Activated CD8-positive, alpha-beta T cell treated with anti-CD3 and anti-CD28 coated beads for 36 hours (primary cell): Measurements from ENCODE around the gene ATP2A3. TPM values are rescaled to one million over a fixed set of nuclear protein-coding genes. Genes with fewer than 3 reads are reported as not detected.

Experiments used
- ATAC-seq: fragments of 200-7000 bp; cut with Tn5 transposase; one replicate; pipeline ENCODE4 v1.10.0; 2021; ENCODE audit warnings: mild to moderate bottlenecking, moderate library complexity
- CTCF ChIA-PET: fragments of 350-600 bp; sonication (Branson Sonifier 250); formaldehyde crosslinking; loops from one replicate; lab custom pipeline; 2021; ENCODE audit warnings: antibody characterized with exemption; lab: Charles Lee
- POLR2A ChIA-PET: fragments of 350-600 bp; sonication (Branson Sonifier 250); formaldehyde crosslinking; loops from one replicate; lab custom pipeline; 2021; ENCODE audit warnings: antibody characterized with exemption; lab: Charles Lee
- DNase-seq: peaks from one replicate; pipeline ENCODE4 v3.0.0-alpha.2; 2020
- H3K27ac Mint-ChIP-seq: one replicate; pipeline ENCODE4 v1.8.0; 2021; ENCODE audit warnings: mild to moderate bottlenecking, mixed read lengths
- H3K27me3 Mint-ChIP-seq: one replicate; pipeline ENCODE4 v1.8.0; 2021; ENCODE audit warnings: mixed read lengths
- H3K36me3 Mint-ChIP-seq: one replicate; pipeline ENCODE4 v1.8.0; 2021; ENCODE audit warnings: low read depth, mixed read lengths
- H3K4me1 Mint-ChIP-seq: one replicate; pipeline ENCODE4 v1.8.0; 2021; ENCODE audit warnings: low read depth, mixed read lengths
- H3K4me3 Mint-ChIP-seq: one replicate; pipeline ENCODE4 v1.8.0; 2021; ENCODE audit warnings: mild to moderate bottlenecking, moderate library complexity, mixed read lengths
- H3K9me3 Mint-ChIP-seq: one replicate; pipeline ENCODE4 v1.8.0; 2021; ENCODE audit warnings: mixed read lengths
- CTCF ChIP-seq: fragments of 200-600 bp; IDR thresholded peaks from one replicate; pipeline ENCODE4 v1.8.0; 2022; ENCODE audit warnings: antibody characterized with exemption, mild to moderate bottlenecking
- intact Hi-C: fragments of 100-400 bp; cut with micrococcal nuclease; formaldehyde crosslinking; loops from one replicate; pipeline ENCODE4 v1.10.0; 2022
- total RNA-seq, 2 experiments: library from RNA; stranded (reverse); gene quantifications; one replicate each; pipeline ENCODE4 v1.2.3, GENCODE V29; 2021

The ATP2A3 gene
- total RNA-seq, 2 experiments from 2014 or later: 113 to 117 TPM

GRCh38 chr17:3917391-3917931, 46.8 kb downstream of the ATP2A3 start:
- H3K27me3 Mint-ChIP-seq: no peaks in the 10 kb centered on the region
- DNase-seq (no peak), ATAC-seq (no peak)
- intact Hi-C loops: no loop called here
- TF ChIP-seq CTCF: no peak
- POLR2A ChIA-PET: interaction anchor here (0.8 to 1.5 kb wide), 3 partner anchors 28 to 128 kb away, joined by 3 to 6 read pairs (median 3); partner anchors contain the start of gene ATP2A3
- peaks cover 41% of the 10 kb centered on the region for H3K4me1 Mint-ChIP-seq
- no peak overlapping the region for H3K4me3 Mint-ChIP-seq
- H3K9me3 Mint-ChIP-seq: no peaks in the 10 kb centered on the region
- H3K27ac Mint-ChIP-seq: peak overlapping the region; percentile 84
- CTCF ChIA-PET: interaction anchor here (1.0 to 2.4 kb wide), 6 partner anchors 48 to 259 kb away, joined by 3 to 15 read pairs (median 4); no protein-coding TSS in a partner anchor
- H3K36me3 Mint-ChIP-seq: no peaks in the 10 kb centered on the region

- H3K9me3 Mint-ChIP-seq: no peaks in the 10 kb centered on the region
- no peaks in the 10 kb centered on the region for H3K27me3 Mint-ChIP-seq
- ATAC-seq (no peak), DNase-seq (no peak)
- H3K27ac Mint-ChIP-seq: peak overlapping the region; percentile 84
- intact Hi-C loops: no loop called here
- no peak for TF ChIP-seq CTCF
- ChIA-PET POLR2A (interaction anchor here (0.8 to 1.5 kb wide), 6 partner anchors 9 to 129 kb away, joined by 3 to 7 read pairs (median 4); partner anchors contain the start of gene ATP2A3), CTCF (interaction anchor here (0.6 to 2.4 kb wide), 11 partner anchors 40 to 259 kb away, joined by 3 to 15 read pairs (median 5); partner anchors contain the start of gene NCBP3)
- peaks cover 43% of the 10 kb centered on the region for H3K4me1 Mint-ChIP-seq
- peak overlapping the region; percentile 12 for H3K4me3 Mint-ChIP-seq
- H3K36me3 Mint-ChIP-seq: no peaks in the 10 kb centered on the region
Measured at GRCh38 chr17:3916825-3917224, 47.4 kb downstream of the ATP2A3 start.

- POLR2A ChIA-PET: interaction anchor here (1.1 to 1.5 kb wide), 5 partner anchors 10 to 49 kb away, joined by 3 to 7 read pairs (median 5); partner anchors contain the start of gene ATP2A3
- H3K9me3 Mint-ChIP-seq: no peaks in the 10 kb centered on the region
- intact Hi-C loops: loop anchor here (2.0 kb wide), 1 partner anchor 47 kb away; no protein-coding TSS in a partner anchor
- peak; percentile 78 for DNase-seq
- H3K4me3 Mint-ChIP-seq: peak within 1 kb of the TSS; percentile 62
- H3K4me1 Mint-ChIP-seq: peaks cover 50% of the 10 kb centered on the region
- ATAC-seq: peak; percentile 38
- H3K36me3 Mint-ChIP-seq: no peaks in the 10 kb centered on the region
- TF ChIP-seq CTCF: no peak
- peak within 1 kb of the TSS; percentile 84 for H3K27ac Mint-ChIP-seq
- CTCF ChIA-PET: interaction anchor here (0.6 to 2.4 kb wide), 12 partner anchors 30 to 260 kb away, joined by 3 to 15 read pairs (median 4); partner anchors contain the start of gene NCBP3
- no peaks in the 10 kb centered on the region for H3K27me3 Mint-ChIP-seq
Measured at GRCh38 chr17:3915995-3916696, 48.1 kb downstream of the ATP2A3 start, which contains the start of gene P2RX1. Gene P2RX1, minus strand, starts transcription at chr17:3916465. Its CDS starts 240 bp downstream, at chr17:3916225.

GRCh38 chr17:3915581-3915994, 48.6 kb downstream of the ATP2A3 start:
- Mint-ChIP-seq H3K4me1 (peaks cover 55% of the 10 kb centered on the region), H3K9me3 (no peaks in the 10 kb centered on the region), H3K4me3 (peak overlapping the region; percentile 62), H3K27me3 (no peaks in the 10 kb centered on the region), H3K27ac (peak overlapping the region; percentile 84), H3K36me3 (no peaks in the 10 kb centered on the region)
- ChIA-PET CTCF (interaction anchor here (1.0 to 3.5 kb wide), 10 partner anchors 30 to 178 kb away, joined by 3 to 34 read pairs (median 6); partner anchors contain the start of gene NCBP3), POLR2A (interaction anchor here (1.1 to 1.5 kb wide), 4 partner anchors 11 to 49 kb away, joined by 3 to 7 read pairs (median 6); partner anchors contain the start of gene ATP2A3)
- ATAC-seq (no peak), DNase-seq (peak; percentile 20)
- intact Hi-C loops: loop anchor here (2.0 kb wide), 1 partner anchor 47 kb away; no protein-coding TSS in a partner anchor
- no peak for TF ChIP-seq CTCF
